NCI-H2107 treated with DMSO at 0.1 percent for 48 hours (cell line): ENCODE data around the gene KCNIP1.

Source experiments
- DNase-seq: peaks from one replicate; lab custom pipeline; 2025; ENCODE audit not compliant: unreplicated experiment; lab: John Stamatoyannopoulos, UW

KCNIP1 gene

GRCh38 chr5:170562166-170562874 lies 58.5 kb downstream of the KCNIP1 start:
- DNase-seq = no peak

GRCh38 chr5:170562875-170563228 lies 59.0 kb downstream of the KCNIP1 start:
- no peak for DNase-seq

GRCh38 chr5:170563824-170564567 lies 60.2 kb downstream of the KCNIP1 start:
- DNase-seq = no peak

GRCh38 chr5:170565072-170565471 lies 61.3 kb downstream of the KCNIP1 start:
- DNase-seq = no peak

- no peak for DNase-seq
These were observed 65.3 kb downstream of the KCNIP1 start for GRCh38 chr5:170569101-170569500.

- DNase-seq = no peak
These were observed 66.7 kb downstream of the KCNIP1 start for GRCh38 chr5:170570476-170570875.

- DNase-seq = no peak
These were observed 67.5 kb downstream of the KCNIP1 start for GRCh38 chr5:170571281-170571731.

GRCh38 chr5:170571875-170572852 lies 68.3 kb downstream of the KCNIP1 start:
- peak; percentile 29 for DNase-seq

GRCh38 chr5:170573114-170573513 lies 69.3 kb downstream of the KCNIP1 start:
- DNase-seq = no peak

GRCh38 chr5:170573660-170574059 lies 69.8 kb downstream of the KCNIP1 start:
- no peak for DNase-seq

GRCh38 chr5:170576602-170577535 lies 73.0 kb downstream of the KCNIP1 start:
- no peak for DNase-seq

GRCh38 chr5:170579601-170580000 lies 75.8 kb downstream of the KCNIP1 start:
- no peak for DNase-seq

- DNase-seq = no peak
These were observed 77.4 kb downstream of the KCNIP1 start for GRCh38 chr5:170581211-170581610.

GRCh38 chr5:170582644-170583330 lies 79.0 kb downstream of the KCNIP1 start:
- DNase-seq = no peak

- DNase-seq = no peak
These were observed 80.2 kb downstream of the KCNIP1 start for GRCh38 chr5:170584003-170584402.

- DNase-seq = no peak
These were observed 80.7 kb downstream of the KCNIP1 start for GRCh38 chr5:170584450-170585058.

GRCh38 chr5:170585273-170585948 lies 81.6 kb downstream of the KCNIP1 start:
- no peak for DNase-seq

GRCh38 chr5:170587808-170588207 lies 84.0 kb downstream of the KCNIP1 start:
- DNase-seq = no peak

GRCh38 chr5:170589643-170590042 lies 85.8 kb downstream of the KCNIP1 start:
- DNase-seq = no peak
